BLaER1 (cell line): ENCODE results near the gene EIF4G1.
A peak's percentile ranks its signal among the peaks of the same experiment; 100 is the strongest.

ENCODE experiments used
- H3K27ac ChIP-seq: shearing (Covaris generic); formaldehyde crosslinking; 2 replicates; pipeline ENCODE4 v1.8.1; 2022
- H3K27me3 ChIP-seq: shearing (Covaris generic); formaldehyde crosslinking; 2 replicates; pipeline ENCODE4 v1.8.1; 2022
- H3K36me3 ChIP-seq: shearing (Covaris generic); formaldehyde crosslinking; 2 replicates; pipeline ENCODE4 v1.8.1; 2022
- H3K4me1 ChIP-seq: shearing (Covaris generic); formaldehyde crosslinking; 2 replicates; pipeline ENCODE4 v1.8.1; 2022
- H3K4me2 ChIP-seq: shearing (Covaris generic); formaldehyde crosslinking; 2 replicates; pipeline ENCODE4 v1.8.1; 2022
- H3K4me3 ChIP-seq: shearing (Covaris generic); formaldehyde crosslinking; 2 replicates; pipeline ENCODE4 v1.8.1; 2022
- H3K9ac ChIP-seq: shearing (Covaris generic); formaldehyde crosslinking; 2 replicates; pipeline ENCODE4 v1.8.1; 2022
- H3K9me3 ChIP-seq: shearing (Covaris generic); formaldehyde crosslinking; 2 replicates; pipeline ENCODE4 v1.8.1; 2022
- H4K20me1 ChIP-seq: shearing (Covaris generic); formaldehyde crosslinking; 2 replicates; pipeline ENCODE4 v1.8.1; 2022
- Cebpa-rat ChIP-seq: shearing (Covaris generic); IDR thresholded peaks from 2 replicates; pipeline ENCODE4 v1.8.1; 2022

EIF4G1 gene

DNA sequence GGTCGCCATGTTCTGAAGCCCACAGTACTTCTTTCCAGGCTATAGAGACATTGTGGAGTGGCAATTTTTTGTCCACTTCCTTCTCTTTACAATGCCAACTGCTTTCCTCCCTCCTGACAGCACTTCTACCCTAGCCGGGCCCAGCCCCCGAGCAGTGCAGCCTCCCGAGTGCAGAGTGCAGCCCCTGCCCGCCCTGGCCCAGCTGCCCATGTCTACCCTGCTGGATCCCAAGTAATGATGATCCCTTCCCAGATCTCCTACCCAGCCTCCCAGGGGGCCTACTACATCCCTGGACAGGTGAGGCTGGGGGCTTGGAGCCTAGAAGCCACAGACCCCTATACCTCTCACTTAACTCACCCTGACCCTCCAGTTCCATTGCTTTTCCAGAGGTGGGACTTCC lies 2.8 kb downstream of the EIF4G1 start:
- H3K36me3 ChIP-seq, result peaks cover 64% of the 10 kb centered on the region
- H3K9me3 ChIP-seq, result no peaks in the 10 kb centered on the region
- peaks cover 73% of the 10 kb centered on the region for H4K20me1 ChIP-seq
- no peak overlapping the region; the same call in 1 of the 2 replicates for H3K9ac ChIP-seq
- H3K4me3 ChIP-seq, result no peak overlapping the region
- H3K4me1 ChIP-seq, result peaks cover 46% of the 10 kb centered on the region
- H3K27ac ChIP-seq, result no peak overlapping the region
- no peaks in the 10 kb centered on the region for H3K27me3 ChIP-seq
- H3K4me2 ChIP-seq, result peak overlapping the region; percentile 95
- no peak for TF ChIP-seq Cebpa-rat

DNA sequence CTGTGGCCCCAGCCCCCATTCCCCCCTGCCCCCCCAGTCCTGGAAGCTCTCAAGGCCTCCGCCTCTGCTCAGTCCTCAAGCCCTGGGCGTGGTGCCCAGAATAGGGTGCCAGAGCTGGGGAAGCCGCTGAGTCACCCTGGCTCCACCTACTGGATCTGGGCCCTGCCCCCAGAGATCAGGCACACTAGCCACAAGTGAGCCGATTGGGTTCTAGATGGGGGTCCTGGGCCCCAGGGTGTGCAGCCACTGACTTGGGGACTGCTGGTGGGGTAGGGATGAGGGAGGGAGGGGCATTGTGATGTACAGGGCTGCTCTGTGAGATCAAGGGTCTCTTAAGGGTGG lies 5.7 kb downstream of the EIF4G1 start:
- peaks cover 41% of the 10 kb centered on the region for H3K4me1 ChIP-seq
- H3K36me3 ChIP-seq, result peaks cover 92% of the 10 kb centered on the region
- H3K9me3 ChIP-seq, result no peaks in the 10 kb centered on the region
- H3K4me3 ChIP-seq, result no peak overlapping the region
- no peak for TF ChIP-seq Cebpa-rat
- no peak overlapping the region for H3K4me2 ChIP-seq
- H3K9ac ChIP-seq, result no peak overlapping the region
- H3K27ac ChIP-seq, result no peak overlapping the region
- H4K20me1 ChIP-seq, result peaks cover 100% of the 10 kb centered on the region
- H3K27me3 ChIP-seq, result no peaks in the 10 kb centered on the region

DNA sequence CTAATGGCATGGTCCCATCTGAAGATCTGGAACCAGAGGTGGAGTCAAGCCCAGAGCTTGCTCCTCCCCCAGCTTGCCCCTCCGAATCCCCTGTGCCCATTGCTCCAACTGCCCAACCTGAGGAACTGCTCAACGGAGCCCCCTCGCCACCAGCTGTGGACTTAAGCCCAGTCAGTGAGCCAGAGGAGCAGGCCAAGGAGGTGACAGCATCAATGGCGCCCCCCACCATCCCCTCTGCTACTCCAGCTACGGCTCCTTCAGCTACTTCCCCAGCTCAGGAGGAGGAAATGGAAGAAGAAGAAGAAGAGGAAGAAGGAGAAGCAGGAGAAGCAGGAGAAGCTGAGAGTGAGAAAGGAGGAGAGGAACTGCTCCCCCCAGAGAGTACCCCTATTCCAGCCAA lies 7.3 kb downstream of the EIF4G1 start:
- Histone ChIP-seq H3K4me1 (peaks cover 31% of the 10 kb centered on the region), H4K20me1 (peaks cover 100% of the 10 kb centered on the region), H3K9me3 (no peaks in the 10 kb centered on the region), H3K4me2 (no peak overlapping the region), H3K9ac (no peak overlapping the region), H3K36me3 (peaks cover 99% of the 10 kb centered on the region), H3K4me3 (no peak overlapping the region), H3K27ac (no peak overlapping the region), H3K27me3 (no peaks in the 10 kb centered on the region)
- no peak for TF ChIP-seq Cebpa-rat

DNA sequence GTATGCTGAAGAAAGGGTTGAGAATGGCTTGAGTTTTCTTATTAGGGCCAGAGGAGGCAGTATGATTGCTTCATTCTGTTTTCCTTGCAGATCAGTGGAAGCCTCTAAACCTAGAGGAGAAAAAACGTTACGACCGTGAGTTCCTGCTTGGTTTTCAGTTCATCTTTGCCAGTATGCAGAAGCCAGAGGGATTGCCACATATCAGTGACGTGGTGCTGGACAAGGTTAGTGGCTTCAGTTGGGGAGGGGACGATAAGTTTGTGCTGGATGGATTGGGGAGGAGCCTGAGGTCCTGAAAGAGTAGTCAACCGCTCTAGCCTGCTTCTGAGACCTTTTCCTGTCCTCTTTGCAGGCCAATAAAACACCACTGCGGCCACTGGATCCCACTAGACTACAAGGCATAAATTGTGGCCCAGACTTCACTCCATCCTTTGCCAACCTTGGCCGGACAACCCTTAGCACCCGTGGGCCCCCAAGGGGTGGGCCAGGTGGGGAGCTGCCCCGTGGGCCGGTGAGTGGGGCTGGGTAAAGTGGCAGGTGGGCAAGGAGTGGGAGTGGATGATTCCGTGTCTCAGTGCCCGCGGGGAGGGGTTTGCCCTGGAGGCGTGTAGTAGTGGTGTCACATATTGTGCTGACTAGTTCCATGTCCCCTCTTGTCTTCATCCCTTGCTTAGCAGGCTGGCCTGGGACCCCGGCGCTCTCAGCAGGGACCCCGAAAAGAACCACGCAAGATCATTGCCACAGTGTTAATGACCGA lies 8.5 kb downstream of the EIF4G1 start:
- H3K9ac ChIP-seq, result no peak overlapping the region
- peaks cover 99% of the 10 kb centered on the region for H3K36me3 ChIP-seq
- H3K9me3 ChIP-seq, result no peaks in the 10 kb centered on the region
- H4K20me1 ChIP-seq, result peaks cover 100% of the 10 kb centered on the region
- no peaks in the 10 kb centered on the region for H3K27me3 ChIP-seq
- no peak overlapping the region for H3K4me3 ChIP-seq
- no peak for TF ChIP-seq Cebpa-rat
- no peak overlapping the region for H3K4me2 ChIP-seq
- H3K4me1 ChIP-seq, result peaks cover 19% of the 10 kb centered on the region
- no peak overlapping the region for H3K27ac ChIP-seq

DNA sequence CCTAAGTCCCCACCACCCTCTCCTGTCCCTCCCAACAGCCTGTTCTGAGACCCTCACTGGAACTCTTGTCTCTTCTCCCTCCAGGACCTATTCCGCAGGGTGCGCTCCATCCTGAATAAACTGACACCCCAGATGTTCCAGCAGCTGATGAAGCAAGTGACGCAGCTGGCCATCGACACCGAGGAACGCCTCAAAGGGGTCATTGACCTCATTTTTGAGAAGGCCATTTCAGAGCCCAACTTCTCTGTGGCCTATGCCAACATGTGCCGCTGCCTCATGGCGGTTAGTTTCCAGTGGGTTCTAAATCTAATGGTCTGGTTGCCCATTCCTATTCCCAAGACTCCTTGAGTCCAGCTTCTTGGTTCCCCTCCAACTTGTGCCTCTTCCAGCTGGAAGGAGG lies 9.3 kb downstream of the EIF4G1 start:
- H3K36me3 ChIP-seq, result peaks cover 99% of the 10 kb centered on the region
- H3K27ac ChIP-seq, result no peak overlapping the region
- peaks cover 11% of the 10 kb centered on the region for H3K4me1 ChIP-seq
- no peak overlapping the region for H3K9ac ChIP-seq
- H3K4me3 ChIP-seq, result no peak overlapping the region
- H3K9me3 ChIP-seq, result no peaks in the 10 kb centered on the region
- no peak for TF ChIP-seq Cebpa-rat
- H3K27me3 ChIP-seq, result no peaks in the 10 kb centered on the region
- no peak overlapping the region for H3K4me2 ChIP-seq
- H4K20me1 ChIP-seq, result peaks cover 100% of the 10 kb centered on the region

DNA sequence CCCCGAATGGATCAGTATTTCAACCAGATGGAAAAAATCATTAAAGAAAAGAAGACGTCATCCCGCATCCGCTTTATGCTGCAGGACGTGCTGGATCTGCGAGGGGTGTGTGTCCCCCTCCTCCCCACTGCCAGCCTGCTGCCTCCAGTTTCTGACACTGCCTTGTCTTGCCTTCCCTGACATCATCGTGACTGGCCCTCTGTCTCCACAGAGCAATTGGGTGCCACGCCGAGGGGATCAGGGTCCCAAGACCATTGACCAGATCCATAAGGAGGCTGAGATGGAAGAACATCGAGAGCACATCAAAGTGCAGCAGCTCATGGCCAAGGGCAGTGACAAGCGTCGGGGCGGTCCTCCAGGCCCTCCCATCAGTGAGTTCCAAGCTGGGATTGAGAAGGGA lies 10.9 kb downstream of the EIF4G1 start:
- Histone ChIP-seq H3K4me2 (no peak overlapping the region), H4K20me1 (peaks cover 100% of the 10 kb centered on the region), H3K9me3 (no peaks in the 10 kb centered on the region), H3K9ac (no peak overlapping the region), H3K4me3 (no peak overlapping the region), H3K27me3 (no peaks in the 10 kb centered on the region), H3K27ac (no peak overlapping the region), H3K4me1 (no peaks in the 10 kb centered on the region), H3K36me3 (peaks cover 100% of the 10 kb centered on the region)
- TF ChIP-seq Cebpa-rat, result no peak

DNA sequence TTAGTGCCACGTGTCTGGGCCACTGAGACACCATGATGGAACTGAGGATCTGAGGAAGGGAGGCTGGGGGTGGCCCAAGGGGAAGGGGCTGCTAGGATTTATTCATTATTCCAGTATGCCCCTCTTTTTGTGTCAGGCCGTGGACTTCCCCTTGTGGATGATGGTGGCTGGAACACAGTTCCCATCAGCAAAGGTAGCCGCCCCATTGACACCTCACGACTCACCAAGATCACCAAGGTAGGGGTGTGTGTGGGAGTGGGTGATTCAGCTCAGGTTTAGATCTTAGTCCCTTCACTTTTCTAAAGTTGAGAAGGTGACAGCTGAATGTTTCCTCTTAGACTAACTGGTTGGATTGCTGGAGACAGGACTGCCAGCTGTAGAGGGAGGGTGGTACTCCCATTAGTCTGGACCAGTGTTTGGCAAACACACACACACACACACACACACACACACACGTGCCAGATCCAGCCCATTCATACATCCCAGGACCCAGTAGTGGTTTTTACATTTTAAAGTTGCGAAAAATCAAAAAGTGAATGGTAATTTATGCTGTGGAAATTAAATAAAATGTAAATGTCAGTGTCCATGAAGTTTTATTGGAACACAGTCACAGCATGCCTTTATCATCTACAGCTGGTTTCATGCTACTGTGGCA lies 11.4 kb downstream of the EIF4G1 start:
- Histone ChIP-seq H3K9me3 (no peaks in the 10 kb centered on the region), H3K27me3 (no peaks in the 10 kb centered on the region)

DNA sequence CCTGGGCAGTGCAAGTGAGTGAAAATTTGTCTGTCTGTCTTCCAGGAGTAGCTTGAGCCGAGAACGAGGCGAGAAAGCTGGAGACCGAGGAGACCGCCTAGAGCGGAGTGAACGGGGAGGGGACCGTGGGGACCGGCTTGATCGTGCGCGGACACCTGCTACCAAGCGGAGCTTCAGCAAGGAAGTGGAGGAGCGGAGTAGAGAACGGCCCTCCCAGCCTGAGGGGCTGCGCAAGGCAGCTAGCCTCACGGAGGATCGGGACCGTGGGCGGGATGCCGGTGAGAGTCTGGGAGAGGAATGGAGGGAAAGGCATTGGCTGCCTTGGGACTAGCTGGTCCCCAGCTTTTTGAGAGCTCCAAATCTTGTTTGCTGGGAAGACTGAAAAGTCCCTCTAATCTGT lies 12.8 kb downstream of the EIF4G1 start:
- Histone ChIP-seq H3K9me3 (no peaks in the 10 kb centered on the region), H3K4me1 (no peaks in the 10 kb centered on the region), H3K36me3 (peaks cover 100% of the 10 kb centered on the region), H4K20me1 (peaks cover 100% of the 10 kb centered on the region), H3K4me2 (no peak overlapping the region), H3K27ac (no peak overlapping the region), H3K4me3 (no peak overlapping the region), H3K27me3 (no peaks in the 10 kb centered on the region), H3K9ac (no peak overlapping the region)
- no peak for TF ChIP-seq Cebpa-rat

More for the DNA sequence above, 11.4 kb downstream of the EIF4G1 start:
- H3K27ac ChIP-seq, result no peak overlapping the region
- peaks cover 100% of the 10 kb centered on the region for H3K36me3 ChIP-seq
- no peaks in the 10 kb centered on the region for H3K4me1 ChIP-seq
- peaks cover 100% of the 10 kb centered on the region for H4K20me1 ChIP-seq
- H3K9ac ChIP-seq, result no peak overlapping the region
- H3K4me2 ChIP-seq, result no peak overlapping the region
- H3K4me3 ChIP-seq, result no peak overlapping the region
- TF ChIP-seq Cebpa-rat, result no peak

DNA sequence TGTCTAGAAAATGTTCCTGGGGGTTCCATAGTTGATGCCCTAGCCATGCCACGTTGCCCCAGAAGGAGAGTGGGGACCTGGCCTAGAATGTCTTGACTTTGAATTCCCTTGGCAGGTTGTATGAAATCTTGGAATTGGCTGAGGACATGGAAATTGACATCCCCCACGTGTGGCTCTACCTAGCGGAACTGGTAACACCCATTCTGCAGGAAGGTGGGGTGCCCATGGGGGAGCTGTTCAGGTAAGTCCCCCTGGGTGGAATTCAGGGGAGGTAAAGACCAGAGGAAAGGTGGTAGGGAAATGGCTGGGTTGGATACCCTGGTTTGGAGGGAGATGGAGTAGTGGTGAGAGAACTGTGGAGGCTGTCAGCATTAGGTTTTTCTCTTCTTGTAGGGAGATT lies 14.1 kb downstream of the EIF4G1 start:
- TF ChIP-seq Cebpa-rat, result no peak
- Histone ChIP-seq H3K4me3 (no peak overlapping the region), H3K36me3 (peaks cover 100% of the 10 kb centered on the region), H3K9me3 (no peaks in the 10 kb centered on the region), H3K27ac (no peak overlapping the region), H3K4me2 (no peak overlapping the region), H3K9ac (no peak overlapping the region), H3K4me1 (no peaks in the 10 kb centered on the region), H4K20me1 (peaks cover 100% of the 10 kb centered on the region), H3K27me3 (no peaks in the 10 kb centered on the region)

DNA sequence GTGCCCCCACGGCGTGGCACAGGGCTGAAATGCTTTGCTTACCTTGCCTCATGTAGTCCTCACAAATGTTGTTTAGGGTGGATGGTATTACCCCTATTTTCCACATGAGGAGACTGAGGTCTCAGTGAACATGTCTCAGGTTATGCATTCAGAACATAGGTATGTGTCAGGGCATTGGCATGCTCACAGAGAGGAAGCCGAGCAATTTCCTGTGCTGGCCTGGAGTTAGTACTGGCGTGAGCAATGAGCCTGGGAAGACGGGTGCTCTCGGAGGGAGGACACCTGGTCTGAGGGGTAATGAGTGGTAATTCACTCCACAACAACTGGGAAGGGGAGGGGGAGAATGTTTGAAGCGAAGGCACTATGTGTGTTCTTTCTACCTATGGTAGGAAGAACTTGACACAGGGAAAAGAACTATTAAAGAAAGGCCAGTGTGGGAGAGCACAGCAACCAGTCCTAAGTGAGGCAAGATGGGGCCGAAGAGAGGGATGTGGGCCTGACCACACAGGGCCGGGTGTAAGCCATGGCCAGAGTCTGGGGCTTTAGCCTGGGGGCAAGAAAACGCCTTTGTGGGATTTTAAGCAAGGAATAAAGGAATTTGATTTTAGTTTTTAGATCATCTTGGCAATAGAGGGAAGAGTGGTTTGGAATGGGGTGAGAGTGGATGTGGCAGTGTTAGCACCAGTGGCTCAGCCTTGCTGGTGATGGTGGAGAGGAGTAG lies 18.1 kb downstream of the EIF4G1 start:
- Histone ChIP-seq H3K9ac (no peak overlapping the region), H3K27ac (no peak overlapping the region), H3K4me2 (no peak overlapping the region), H3K4me3 (no peak overlapping the region), H3K9me3 (no peaks in the 10 kb centered on the region), H3K27me3 (no peaks in the 10 kb centered on the region), H4K20me1 (peaks cover 95% of the 10 kb centered on the region), H3K4me1 (peaks cover 19% of the 10 kb centered on the region), H3K36me3 (peaks cover 80% of the 10 kb centered on the region)
- TF ChIP-seq Cebpa-rat, result no peak
